ENCODE measurements around the gene SLC22A12.
A peak's percentile ranks its signal among the peaks of the same experiment; 100 is the strongest.
"Not testable (repeated sequence)": the region's sequence is repeated elsewhere in the genome, so short reads cannot be mapped to it uniquely, and the experiment has no call there.

SLC22A12 gene

GRCh38 chr11:64590763-64591221 is at the start of gene SLC22A12:
Gene SLC22A12, plus strand, starts transcription at chr11:64591220. Its CDS starts 337 bp downstream, at chr11:64591557.
- no peak for DNase-seq (ENCODE audit: low spot score)

DNA sequence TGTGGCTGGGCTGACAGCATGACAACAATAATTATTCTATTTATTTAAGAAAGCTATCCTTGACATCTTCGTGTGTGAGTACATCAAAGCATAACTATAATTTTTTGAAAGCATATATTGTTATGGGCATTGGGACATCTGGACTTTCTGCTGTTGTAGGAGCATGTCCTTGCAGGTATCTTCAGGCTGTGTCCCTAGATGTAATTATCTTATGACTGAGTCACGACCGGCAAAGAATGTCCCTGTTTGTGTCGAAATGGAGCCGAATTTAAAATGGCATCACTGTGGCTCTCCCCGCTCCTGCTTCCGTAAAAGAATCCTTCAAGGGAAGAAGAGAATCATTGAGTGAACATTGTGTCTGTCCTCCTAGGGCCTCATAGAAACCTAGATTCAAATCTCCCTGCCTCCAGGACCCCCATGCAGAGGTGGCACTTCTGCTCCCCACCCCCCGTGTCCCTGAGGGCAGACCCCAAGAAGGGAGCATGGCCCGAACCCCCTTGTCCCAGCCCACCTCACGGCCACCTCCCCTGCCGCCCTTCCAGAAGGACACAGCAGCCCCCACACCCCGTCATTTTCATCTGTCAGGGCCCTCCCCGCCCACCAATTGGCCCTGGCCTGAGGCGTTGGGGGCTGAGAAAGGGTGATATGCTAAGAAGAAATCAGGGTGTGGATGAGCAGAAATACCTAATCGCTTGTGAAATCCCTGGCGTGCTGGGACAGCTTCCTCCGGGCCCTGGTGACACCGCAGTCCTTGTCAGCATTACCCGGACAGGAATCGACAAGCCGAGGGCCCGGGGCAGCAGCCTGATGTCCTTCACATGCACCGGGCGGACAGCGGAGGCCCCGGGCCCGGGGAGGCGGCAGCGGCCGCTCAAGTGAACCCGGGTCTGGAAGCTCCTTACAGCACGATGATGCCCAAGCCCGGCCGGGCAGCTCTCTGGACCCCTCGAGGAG is 48.6 kb upstream of the SLC22A12 start:
- DNase-seq (ENCODE audit: low spot score), result no peak

DNA sequence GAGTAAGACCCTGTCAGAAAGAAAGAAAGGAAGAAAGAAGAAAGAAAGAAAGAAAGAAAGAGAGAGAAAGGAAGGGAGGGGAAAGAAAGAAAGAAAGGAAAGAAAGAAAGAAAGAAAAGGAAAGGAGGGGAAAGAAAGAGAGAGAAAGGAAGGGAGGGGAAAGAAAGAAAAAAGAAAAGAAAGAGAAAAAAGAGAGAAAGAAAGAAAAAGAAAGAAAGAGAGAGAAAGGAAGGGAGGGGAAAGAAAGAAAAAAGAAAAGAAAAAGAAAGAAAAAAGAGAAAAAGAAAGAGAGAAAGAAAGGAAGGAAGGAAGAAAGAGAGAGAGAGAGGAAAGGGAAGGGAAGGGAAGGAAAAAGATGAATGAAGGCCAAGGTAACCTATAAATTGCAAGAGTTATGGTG is 47.2 kb upstream of the SLC22A12 start:
- no peak for DNase-seq (ENCODE audit: low spot score)

DNA sequence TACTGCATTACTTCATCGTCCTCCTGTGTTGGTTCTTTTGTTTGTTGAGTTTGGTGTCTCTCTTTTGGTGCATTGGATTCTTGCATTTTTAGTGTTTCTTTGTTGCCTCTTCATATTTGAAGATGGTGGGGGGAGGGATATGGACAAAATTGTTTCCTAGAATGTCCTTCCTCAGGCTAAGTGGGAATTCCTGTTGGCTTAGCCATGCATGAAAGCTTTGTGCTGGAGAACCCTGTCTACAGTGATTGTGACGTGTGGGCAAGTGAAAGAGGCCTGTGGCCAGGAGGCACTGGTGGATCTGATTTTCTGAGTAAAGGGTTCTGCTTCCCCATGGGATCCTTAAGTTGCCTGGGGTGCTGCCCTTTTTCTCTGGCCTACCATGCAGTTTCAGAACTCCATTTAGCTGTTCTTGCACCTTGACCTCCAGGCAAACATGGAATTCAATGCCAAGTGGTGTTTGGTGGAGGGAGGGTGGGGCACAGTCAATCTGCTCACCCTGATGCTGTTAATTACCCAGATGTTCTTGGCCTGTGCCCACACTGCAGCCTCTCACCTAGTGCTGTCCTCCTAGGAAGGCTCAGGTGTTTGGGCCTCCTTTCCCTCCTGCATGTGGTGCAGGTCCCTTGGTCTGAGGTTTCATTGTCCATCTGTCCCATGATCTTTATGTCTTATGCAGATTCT is 46.3 kb upstream of the SLC22A12 start:
- DNase-seq (ENCODE audit: low spot score), result no peak

- DNase-seq (ENCODE audit: low spot score), result no peak
These were observed 45.4 kb upstream of the SLC22A12 start for GRCh38 chr11:64545619-64546018.

DNA sequence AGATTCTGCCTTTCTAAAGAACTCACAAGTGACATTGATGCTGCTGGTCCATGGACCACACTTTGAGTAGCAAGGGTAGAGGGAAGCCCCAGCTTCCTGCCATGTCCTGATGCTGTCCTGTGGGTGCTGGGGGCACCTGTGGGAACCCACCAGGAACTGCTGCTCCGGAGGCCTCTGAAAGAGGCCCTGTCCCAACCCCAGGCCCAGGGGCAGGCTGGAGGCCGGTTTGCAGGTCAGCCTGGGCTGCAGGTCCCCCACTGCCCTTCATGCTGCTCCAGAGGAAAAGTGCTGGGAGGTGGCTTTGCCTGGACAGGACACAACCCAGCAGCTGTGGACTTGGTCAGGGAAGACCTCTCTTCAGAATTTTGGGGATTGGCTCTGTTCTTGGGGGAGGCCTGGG is 44.8 kb upstream of the SLC22A12 start:
- no peak for DNase-seq (ENCODE audit: low spot score)

DNA sequence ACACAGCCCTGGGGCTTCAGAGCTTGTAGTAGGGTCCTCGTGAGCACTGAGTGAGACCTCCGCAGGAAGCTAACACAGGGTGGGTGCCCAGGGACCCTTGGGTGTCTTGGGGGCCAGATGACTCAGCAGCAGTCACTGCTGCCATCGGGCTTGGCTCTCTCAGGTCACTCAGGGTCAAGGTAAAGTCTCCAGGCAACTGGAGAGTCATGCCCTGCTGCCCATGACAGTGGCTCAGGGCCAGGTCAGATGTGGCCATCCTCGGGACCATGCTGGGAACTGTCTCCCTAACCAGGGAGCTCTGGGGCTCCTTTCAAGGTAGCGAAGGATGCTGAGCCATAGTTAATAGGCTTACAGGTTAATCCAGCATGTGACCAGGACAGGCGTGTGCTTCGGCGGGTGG is 44.4 kb upstream of the SLC22A12 start:
- no peak for DNase-seq (ENCODE audit: low spot score)

- DNase-seq (ENCODE audit: low spot score), result no peak
These were observed 41.1 kb upstream of the SLC22A12 start for GRCh38 chr11:64549969-64550368.

DNA sequence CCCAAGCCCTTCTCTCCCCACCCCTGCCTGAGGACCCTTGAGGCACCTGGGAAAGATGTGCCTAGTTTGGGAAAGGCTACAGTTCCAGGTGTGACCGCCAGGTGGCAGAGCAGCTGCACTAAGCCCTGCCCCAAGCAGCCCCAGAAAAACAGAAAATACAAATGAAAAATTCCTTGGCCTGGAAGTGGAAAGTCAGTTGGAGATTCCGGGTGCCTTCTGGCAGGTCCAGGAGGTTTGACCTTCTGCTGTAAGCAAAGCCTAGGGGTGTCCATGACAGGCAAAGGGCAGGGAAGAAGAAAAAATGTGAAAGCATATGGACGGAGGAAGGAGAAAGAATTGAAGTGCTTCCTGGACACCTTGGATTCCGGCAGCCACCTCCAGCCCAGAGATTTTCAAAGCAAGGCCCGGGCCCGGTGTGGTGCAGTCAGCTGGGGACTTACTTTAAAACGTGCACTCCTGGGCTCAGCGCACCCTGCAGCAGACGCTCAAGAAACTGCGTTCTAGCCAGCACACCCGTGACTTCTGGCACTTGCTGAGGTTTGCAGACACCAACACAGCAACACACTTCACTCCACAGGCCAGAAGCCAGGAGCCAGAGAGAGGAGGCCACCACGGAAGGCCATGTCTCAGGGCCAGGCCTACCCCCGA is 37.3 kb upstream of the SLC22A12 start:
- DNase-seq (ENCODE audit: low spot score), result peak; percentile 27

DNA sequence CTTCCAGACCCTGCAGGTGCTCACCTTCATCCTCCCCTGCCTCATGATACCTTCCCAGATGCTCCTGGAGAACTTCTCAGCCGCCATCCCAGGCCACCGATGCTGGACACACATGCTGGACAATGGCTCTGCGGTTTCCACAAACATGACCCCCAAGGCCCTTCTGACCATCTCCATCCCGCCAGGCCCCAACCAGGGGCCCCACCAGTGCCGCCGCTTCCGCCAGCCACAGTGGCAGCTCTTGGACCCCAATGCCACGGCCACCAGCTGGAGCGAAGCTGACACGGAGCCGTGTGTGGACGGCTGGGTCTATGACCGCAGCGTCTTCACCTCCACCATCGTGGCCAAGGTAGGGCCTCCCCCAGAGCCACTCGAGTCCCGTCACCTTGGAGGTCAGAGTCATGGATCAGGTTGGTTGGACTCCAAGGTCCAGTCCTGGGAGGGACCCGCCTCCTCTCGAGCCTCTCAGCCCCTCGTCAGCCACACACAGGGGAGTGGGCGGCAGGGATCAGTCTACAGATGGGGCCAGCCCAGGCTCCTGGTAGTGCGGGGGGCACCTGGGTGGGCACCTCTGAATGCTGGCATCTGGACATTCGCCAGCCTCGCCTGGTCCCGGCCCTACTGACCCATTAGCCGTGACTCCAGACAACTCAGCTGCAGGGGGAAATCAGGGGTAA is 34.8 kb upstream of the SLC22A12 start:
- no peak for DNase-seq (ENCODE audit: low spot score)

- no peak for DNase-seq (ENCODE audit: low spot score)
These were observed 34.2 kb upstream of the SLC22A12 start for GRCh38 chr11:64556721-64557250.

DNA sequence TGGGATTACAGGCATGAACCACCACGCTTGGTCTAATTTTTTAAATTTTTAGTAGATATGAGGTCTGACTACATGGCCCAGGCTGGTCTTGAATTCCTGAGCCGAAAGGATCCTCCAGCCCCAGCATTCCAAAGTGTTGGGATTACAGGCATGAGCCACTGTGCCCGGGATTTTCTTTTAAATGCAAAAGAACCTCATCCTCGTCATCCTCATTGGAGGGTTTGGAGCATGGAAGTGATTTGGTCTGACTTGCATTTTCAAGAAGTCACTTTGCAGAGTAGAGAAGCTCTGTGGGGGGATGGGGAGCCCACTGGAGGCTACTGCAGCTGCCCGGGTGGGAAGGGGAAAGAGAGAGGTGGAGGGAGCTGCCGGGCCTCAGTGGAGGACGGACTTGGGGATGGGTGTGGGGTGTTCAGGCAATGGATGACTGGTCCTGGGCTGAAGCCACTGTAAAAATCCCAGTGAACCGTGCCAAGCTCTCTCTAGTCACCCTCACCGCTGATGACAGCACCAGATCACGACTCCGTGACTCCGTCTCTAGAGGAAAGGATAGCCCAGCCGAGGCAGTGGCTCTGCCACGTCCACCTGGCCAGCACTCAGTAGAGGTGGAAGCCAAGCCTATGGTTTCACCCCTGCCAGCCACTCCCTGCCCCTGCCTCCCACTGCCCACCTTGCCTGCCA is 32.8 kb upstream of the SLC22A12 start:
- DNase-seq (ENCODE audit: low spot score), result no peak

DNA sequence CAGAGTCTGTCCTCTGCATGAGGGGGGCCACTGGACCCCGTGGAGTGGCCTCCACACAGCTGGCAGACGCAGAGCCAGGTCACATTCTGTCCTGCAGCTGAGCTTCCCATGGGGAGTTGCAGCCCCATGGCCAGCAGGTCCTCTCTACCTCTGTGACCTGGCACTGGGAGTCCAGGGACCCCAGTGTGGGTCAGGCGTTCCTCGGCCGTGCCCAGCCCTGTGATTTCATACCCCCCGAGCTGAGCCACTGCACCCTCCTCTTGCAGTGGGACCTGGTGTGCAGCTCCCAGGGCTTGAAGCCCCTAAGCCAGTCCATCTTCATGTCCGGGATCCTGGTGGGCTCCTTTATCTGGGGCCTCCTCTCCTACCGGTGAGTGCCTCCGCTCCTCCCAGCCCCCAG is 32.2 kb upstream of the SLC22A12 start:
- no peak for DNase-seq (ENCODE audit: low spot score)

GRCh38 chr11:64559351-64560138 is 31.5 kb upstream of the SLC22A12 start:
- DNase-seq (ENCODE audit: low spot score), result no peak

DNA sequence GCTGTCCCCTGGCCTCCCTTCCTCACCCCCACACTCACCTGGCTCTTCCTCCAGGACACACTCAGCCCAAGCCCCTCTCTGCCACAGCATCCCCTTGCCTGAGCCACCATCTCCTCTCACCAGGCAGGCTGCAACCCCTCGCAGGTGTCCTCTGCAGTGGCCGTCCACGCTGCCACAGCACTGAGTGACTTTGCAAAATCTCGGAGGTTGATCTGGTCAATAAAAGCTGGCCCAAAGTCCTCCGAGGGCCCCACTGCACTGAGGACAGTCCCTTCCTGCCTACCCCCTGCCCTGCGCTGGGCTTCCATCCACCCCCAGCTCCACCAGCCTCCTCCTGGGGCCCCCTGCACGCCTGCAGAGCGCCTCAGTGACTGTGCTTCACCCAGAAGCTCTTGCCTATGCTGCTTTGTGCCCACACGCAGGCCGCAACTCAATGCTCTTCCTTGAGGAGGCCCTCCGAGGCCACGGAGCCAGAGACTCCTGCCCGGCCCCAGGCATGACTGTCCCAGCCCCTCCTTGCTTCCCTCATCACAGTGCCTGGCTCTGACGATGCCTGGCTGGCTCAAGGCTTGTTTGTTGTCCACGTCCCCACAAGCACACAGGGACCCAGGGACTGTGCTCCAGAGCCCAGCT is 30.8 kb upstream of the SLC22A12 start:
- no peak for DNase-seq (ENCODE audit: low spot score)

GRCh38 chr11:64560941-64561340 is 30.1 kb upstream of the SLC22A12 start:
- no peak for DNase-seq (ENCODE audit: low spot score)

GRCh38 chr11:64561429-64561828 is 29.6 kb upstream of the SLC22A12 start:
- DNase-seq (ENCODE audit: low spot score), result not testable (repeated sequence)

DNA sequence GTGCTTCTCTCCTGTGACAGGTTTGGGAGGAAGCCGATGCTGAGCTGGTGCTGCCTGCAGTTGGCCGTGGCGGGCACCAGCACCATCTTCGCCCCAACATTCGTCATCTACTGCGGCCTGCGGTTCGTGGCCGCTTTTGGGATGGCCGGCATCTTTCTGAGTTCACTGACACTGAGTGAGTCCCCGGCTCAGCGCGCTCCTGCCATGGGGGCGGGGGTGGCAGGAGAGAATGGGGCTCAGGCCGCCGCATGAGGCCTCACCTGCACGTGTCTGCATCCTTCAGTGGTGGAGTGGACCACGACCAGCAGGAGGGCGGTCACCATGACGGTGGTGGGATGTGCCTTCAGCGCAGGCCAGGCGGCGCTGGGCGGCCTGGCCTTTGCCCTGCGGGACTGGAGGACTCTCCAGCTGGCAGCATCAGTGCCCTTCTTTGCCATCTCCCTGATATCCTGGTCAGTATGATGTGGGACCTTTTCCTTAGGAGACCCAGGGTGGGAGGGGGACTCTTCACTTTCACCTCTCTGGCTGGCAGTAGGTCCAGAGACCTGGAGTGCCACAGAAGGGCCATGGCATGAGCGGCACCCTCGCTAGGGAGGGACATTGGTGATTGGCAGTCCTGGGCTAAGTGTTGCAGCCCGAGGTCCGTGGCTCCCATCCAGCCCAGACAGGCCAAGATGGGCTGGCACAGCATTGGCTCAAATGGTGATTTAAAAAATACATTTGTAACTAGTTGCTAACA is 28.9 kb upstream of the SLC22A12 start:
- DNase-seq (ENCODE audit: low spot score), result no peak

DNA sequence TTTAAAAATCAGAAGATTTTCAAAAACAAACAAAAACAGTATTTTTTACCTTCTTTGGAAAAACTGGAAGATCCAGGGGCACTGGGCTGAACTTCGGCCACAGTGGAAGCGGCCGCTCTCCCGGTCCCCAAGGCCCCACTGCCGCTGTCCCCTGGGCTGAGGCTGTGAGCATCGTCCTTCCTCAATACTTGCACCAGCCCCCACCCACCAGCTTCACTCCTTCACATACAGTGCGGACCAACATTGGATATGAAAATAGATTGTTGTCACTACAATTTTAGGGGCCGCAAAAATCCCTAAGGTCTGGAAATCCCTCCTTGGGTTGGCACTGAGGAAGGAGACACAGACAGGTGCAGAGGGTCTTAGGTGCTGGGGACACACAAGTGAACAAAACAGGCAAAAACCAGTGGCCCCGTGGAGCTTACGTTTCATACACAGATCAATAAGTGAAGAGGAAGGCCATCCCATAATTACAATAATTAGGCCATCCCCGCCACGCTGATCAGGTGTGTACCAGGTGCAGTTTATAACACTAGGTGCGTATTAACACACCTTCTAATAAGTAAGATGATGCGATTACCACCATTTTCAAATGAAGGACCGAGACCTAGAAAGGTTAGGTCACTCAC is 28.2 kb upstream of the SLC22A12 start:
- DNase-seq (ENCODE audit: low spot score), result no peak

Measured in activated CD4-positive, alpha-beta T cell treated with anti-CD3 and anti-CD28 coated beads, Interleukin-2, Interleukin-4, amounts not matched to agents 100 ng/mL and 50 ng/mL, durations not matched to agents 16 hours and 8 hours (primary cell).